HG03571 (cell line): ENCODE results near the gene ENO4.

Source experiments
- ATAC-seq: cut with Tn5 transposase; IDR thresholded peaks from one replicate; pipeline ENCODE4 v1.9.1; 2021; ENCODE audit not compliant: unreplicated experiment

The ENO4 gene

GRCh38 chr10:116868198-116868676 lies 18.9 kb downstream of the ENO4 start:
- no peak for ATAC-seq

- ATAC-seq = no peak
Measured at GRCh38 chr10:116868722-116869121, 19.4 kb downstream of the ENO4 start.

GRCh38 chr10:116870949-116871348 lies 21.6 kb downstream of the ENO4 start:
- ATAC-seq = no peak

- no peak for ATAC-seq
Measured at GRCh38 chr10:116873134-116873533, 23.8 kb downstream of the ENO4 start.

GRCh38 chr10:116875897-116876296 lies 26.6 kb downstream of the ENO4 start:
- no peak for ATAC-seq

GRCh38 chr10:116877391-116877790 lies 28.1 kb downstream of the ENO4 start:
- ATAC-seq = no peak

GRCh38 chr10:116878123-116878522 lies 28.8 kb downstream of the ENO4 start:
- ATAC-seq = no peak

- ATAC-seq = no peak
Measured at GRCh38 chr10:116879817-116880216, 30.5 kb downstream of the ENO4 start.

GRCh38 chr10:116880716-116881482 lies 31.6 kb downstream of the ENO4 start:
- ATAC-seq = no peak

GRCh38 chr10:116882639-116883038 lies 33.3 kb downstream of the ENO4 start:
- ATAC-seq = no peak

GRCh38 chr10:116886772-116887171 lies 37.5 kb downstream of the ENO4 start:
- ATAC-seq = no peak

GRCh38 chr10:116888380-116889055 lies 39.2 kb downstream of the ENO4 start:
- no peak for ATAC-seq

GRCh38 chr10:116889066-116889465 lies 39.8 kb downstream of the ENO4 start:
- no peak for ATAC-seq

- ATAC-seq = no peak
Measured at GRCh38 chr10:116891208-116891607, 41.9 kb downstream of the ENO4 start.

GRCh38 chr10:116892907-116893685 lies 43.8 kb downstream of the ENO4 start:
- ATAC-seq = no peak

GRCh38 chr10:116893686-116894037 lies 44.4 kb downstream of the ENO4 start:
- ATAC-seq = no peak

GRCh38 chr10:116899626-116900025 lies 50.3 kb downstream of the ENO4 start:
- ATAC-seq = no peak

- ATAC-seq = no peak
Measured at GRCh38 chr10:116905845-116906210, 56.5 kb downstream of the ENO4 start.

GRCh38 chr10:116907245-116907987 lies 58.1 kb downstream of the ENO4 start:
- no peak for ATAC-seq

- ATAC-seq = no peak
Measured at GRCh38 chr10:116909307-116909706, 60.0 kb downstream of the ENO4 start.

GRCh38 chr10:116910910-116911309 lies 61.6 kb downstream of the ENO4 start:
- ATAC-seq = no peak
